IMR-90 (cell line): Measurements from ENCODE around the gene MAML3. TPM values are rescaled to one million over a fixed set of nuclear protein-coding genes. Genes with fewer than 3 reads are reported as not detected.

Experiments used
- ATAC-seq: fragments of 200-7000 bp; cut with Tn5 transposase; 2 replicates; pipeline ENCODE4 v1.9.1; 2020; ENCODE audit warnings: low read depth, mild to moderate bottlenecking, moderate library complexity
- BruUV-seq: library from RNA; stranded (reverse); fragments of 400-500 nt; replicated peaks from 2 replicates; lab custom pipeline; 2021; lab: Mats Ljungman, UMichigan
- CTCF ChIA-PET: fragments of 300-600 bp; formaldehyde crosslinking; extraction: SDS; loops from one replicate; lab custom pipeline; 2021; ENCODE audit warnings: antibody characterized with exemption; lab: Yijun Ruan, JAX
- POLR2A ChIA-PET: fragments of 300-600 bp; sonication (Branson Sonifier 250); formaldehyde crosslinking; loops from one replicate; lab custom pipeline; 2022; ENCODE audit warnings: antibody characterized with exemption; ENCODE audit not compliant: unreplicated experiment; lab: Charles Lee
- DNase-seq: peaks from one replicate; pipeline ENCODE4 v3.0.0; 2013
- H2AFZ ChIP-seq: replicated peaks from 2 replicates; pipeline ENCODE3; 2013; ENCODE audit warnings: low read length, mild to moderate bottlenecking; ENCODE audit not compliant: poor library complexity
- H2AK5ac ChIP-seq: 2 replicates; pipeline ENCODE4 v1.6.1; 2013; ENCODE audit warnings: low read depth, low read length, inconsistent platforms
- H2AK9ac ChIP-seq: replicated peaks from 2 replicates; pipeline ENCODE3; 2013; ENCODE audit warnings: mild to moderate bottlenecking, low read depth, low read length, moderate library complexity; ENCODE audit not compliant: poor library complexity
- H2BK120ac ChIP-seq: 2 replicates; pipeline ENCODE4 v1.6.1; 2013; ENCODE audit warnings: low read depth, low read length, inconsistent platforms
- H2BK15ac ChIP-seq: 3 replicates; pipeline ENCODE4 v1.6.1; 2013; ENCODE audit warnings: low read depth, low read length, inconsistent platforms
- H2BK20ac ChIP-seq: 2 replicates; pipeline ENCODE4 v1.6.1; 2013; ENCODE audit warnings: low read depth, mild to moderate bottlenecking, inconsistent platforms, low read length, moderate library complexity
- H2BK5ac ChIP-seq: 2 replicates; pipeline ENCODE4 v1.6.1; 2013; ENCODE audit warnings: mild to moderate bottlenecking, low read depth, low read length, inconsistent platforms; ENCODE audit not compliant: poor library complexity, severe bottlenecking
- H3K14ac ChIP-seq: replicated peaks from 2 replicates; pipeline ENCODE4 v1.6.1; 2013; ENCODE audit warnings: low read depth, low read length, inconsistent platforms
- H3K18ac ChIP-seq: 2 replicates; pipeline ENCODE4 v1.6.1; 2013; ENCODE audit warnings: low read depth, low read length, control low read depth
- H3K23ac ChIP-seq: 2 replicates; pipeline ENCODE4 v1.6.1; 2013; ENCODE audit warnings: low read depth, low read length, inconsistent platforms
- H3K27ac ChIP-seq: 2 replicates; pipeline ENCODE4 v1.5.1; 2013; ENCODE audit warnings: mild to moderate bottlenecking, control low read depth, low read length; ENCODE audit not compliant: insufficient read depth
- H3K27me3 ChIP-seq: 2 replicates; pipeline ENCODE4 v1.6.1; 2013; ENCODE audit warnings: low read length; ENCODE audit not compliant: control insufficient read depth, insufficient read depth
- H3K36me3 ChIP-seq: 2 replicates; pipeline ENCODE4 v1.6.1; 2013; ENCODE audit warnings: low read length, mixed read lengths; ENCODE audit not compliant: control insufficient read depth, insufficient read depth
- H3K4ac ChIP-seq: 2 replicates; pipeline ENCODE4 v1.6.1; 2013; ENCODE audit warnings: low read depth, low read length, inconsistent platforms
- H3K4me1 ChIP-seq: 2 replicates; pipeline ENCODE4 v1.6.1; 2013; ENCODE audit warnings: low read length, mixed read lengths; ENCODE audit not compliant: control insufficient read depth, insufficient read depth
- H3K4me2 ChIP-seq: 2 replicates; pipeline ENCODE4 v1.6.1; 2013; ENCODE audit warnings: low read depth, mild to moderate bottlenecking, control low read depth, low read length, moderate library complexity
- H3K4me3 ChIP-seq: 2 replicates; pipeline ENCODE4 v1.5.1; 2013; ENCODE audit warnings: low read depth, mild to moderate bottlenecking, control low read depth, low read length, moderate library complexity; ENCODE audit not compliant: insufficient read depth
- H3K56ac ChIP-seq: 2 replicates; pipeline ENCODE4 v1.6.1; 2013; ENCODE audit warnings: low read length, inconsistent platforms; ENCODE audit not compliant: insufficient read depth; ENCODE audit errors: extremely low read depth
- H3K79me1 ChIP-seq, 2 experiments: 2 replicates each; pipeline ENCODE4 v1.6.1; 2013; ENCODE audit warnings: low read length in 2 of 2, inconsistent platforms in 1 of 2, low read depth in 1 of 2
- H3K9ac ChIP-seq: 2 replicates; pipeline ENCODE4 v1.6.1; 2013; ENCODE audit warnings: low read depth, low read length, control low read depth
- H3K9me1 ChIP-seq: 2 replicates; pipeline ENCODE4 v1.6.1; 2013; ENCODE audit warnings: low read length, inconsistent platforms; ENCODE audit not compliant: insufficient read depth
- H3K9me3 ChIP-seq: 2 replicates; pipeline ENCODE4 v1.6.1; 2013; ENCODE audit warnings: low read length; ENCODE audit not compliant: control insufficient read depth, insufficient read depth
- H4K20me1 ChIP-seq: 2 replicates; pipeline ENCODE4 v1.6.1; 2013; ENCODE audit warnings: low read length, inconsistent platforms; ENCODE audit not compliant: insufficient read depth
- H4K5ac ChIP-seq: 2 replicates; pipeline ENCODE4 v1.6.1; 2013; ENCODE audit warnings: mild to moderate bottlenecking, low read depth, low read length, control low read depth
- H4K8ac ChIP-seq, 2 experiments: 2 replicates each; pipeline ENCODE4 v1.6.1; 2013; ENCODE audit warnings: low read depth in 2 of 2, low read length in 2 of 2, control low read depth in 1 of 2, inconsistent platforms in 1 of 2
- H4K91ac ChIP-seq: 2 replicates; pipeline ENCODE4 v1.6.1; 2013; ENCODE audit warnings: low read depth, low read length, inconsistent platforms; ENCODE audit not compliant: insufficient read depth
- CEBPB ChIP-seq: IDR thresholded peaks from 2 replicates; pipeline ENCODE4 v1.6.1; 2012; ENCODE audit warnings: low read depth, low read length, improper control_type of control experiment
- CTCF ChIP-seq: conservative IDR thresholded peaks from 2 replicates; pipeline ENCODE4 v1.5.1; 2012; ENCODE audit warnings: mild to moderate bottlenecking, low read depth, low read length, improper control_type of control experiment
- ELK1 ChIP-seq: fragments of 150-350 bp; IDR thresholded peaks from 2 replicates; pipeline ENCODE4 v1.6.1; 2016; ENCODE audit warnings: low read depth, mild to moderate bottlenecking, low read length, moderate library complexity, borderline replicate concordance
- MAFK ChIP-seq: IDR thresholded peaks from 2 replicates; pipeline ENCODE4 v1.6.1; 2012; ENCODE audit warnings: low read depth, low read length, improper control_type of control experiment
- MAZ ChIP-seq: IDR thresholded peaks from 2 replicates; pipeline ENCODE4 v1.6.1; 2012; ENCODE audit warnings: low read depth, mild to moderate bottlenecking, low read length, improper control_type of control experiment, moderate library complexity, borderline replicate concordance
- RAD21 ChIP-seq: IDR thresholded peaks from 2 replicates; pipeline ENCODE4 v1.6.1; 2012; ENCODE audit warnings: low read length, improper control_type of control experiment
- SMC3 ChIP-seq: fragments of 150-350 bp; IDR thresholded peaks from 2 replicates; pipeline ENCODE4 v1.6.1; 2016; ENCODE audit warnings: low read depth, mild to moderate bottlenecking, antibody characterized with exemption, low read length, moderate library complexity
- USF2 ChIP-seq: fragments of 150-350 bp; IDR thresholded peaks from 2 replicates; pipeline ENCODE4 v1.6.1; 2017; ENCODE audit warnings: mild to moderate bottlenecking, antibody characterized with exemption, low read length, low read depth
- WGBS, 2 experiments: methylation state at CpG; one replicate each; pipeline versions ENCODE4 v1.1.5 to v1.1.7; 2013; ENCODE audit warnings: missing lambda C conversion rate in 2 of 2; ENCODE audit not compliant: insufficient read length in 1 of 2; ENCODE audit errors: extremely low coverage in 2 of 2; 5-methylcytosine and 5-hydroxymethylcytosine counted together
- dilution Hi-C: fragments of 300-500 bp; cut with HindIII; formaldehyde crosslinking; loops from one replicate; pipeline ENCODE4 v1.14.3; 2018; ENCODE audit warnings: low sequenced_read_pairs; ENCODE audit not compliant: unreplicated experiment
- in situ Hi-C: fragments of 300-500 bp; cut with MboI; formaldehyde crosslinking; loops from 3 replicates; pipeline ENCODE4 v1.14.3; 2019; ENCODE audit warnings: low sequenced_read_pairs, inconsistent platforms, mixed read lengths
- intact Hi-C: fragments of 100-400 bp; cut with micrococcal nuclease; formaldehyde crosslinking; loops from 2 replicates; pipeline ENCODE4 v1.10.0; 2022
- polyA plus RNA-seq, 3 experiments: library from polyadenylated mRNA; depleted of rRNA; stranded (reverse); fragments of >200 nt; gene quantifications; 2 replicates each; pipeline ENCODE4 v1.2.3, GENCODE V29; 2012; ENCODE audit warnings: low replicate concordance in 1 of 3
- total RNA-seq: library from RNA; depleted of rRNA; stranded (reverse); fragments of >200 nt; gene quantifications from 2 replicates; pipeline ENCODE4 v1.2.3, GENCODE V29; 2012

The MAML3 gene
- total and polyA plus RNA-seq, 2 of the 4 experiments (the other 2 are of a cell fraction): 0.90 to 1.7 TPM

GRCh38 chr4:140052050-140052449 lies 101.9 kb downstream of the MAML3 start:
- H4K5ac ChIP-seq: no peak overlapping the region
- no peak overlapping the region for H2BK120ac ChIP-seq
- H2BK15ac ChIP-seq: no peak overlapping the region
- intact Hi-C loops: loop anchor here (1.0 kb wide), 1 partner anchor 98 kb away; no protein-coding TSS in a partner anchor
- TF ChIP-seq MAFK (no peak), SMC3 (peak; percentile 63), CTCF (peak; percentile 56), ELK1 (no peak), MAZ (no peak), USF2 (no peak), RAD21 (peak; percentile 60), CEBPB (no peak)
- no TSS peak for BruUV-seq
- no peak overlapping the region for H2AFZ ChIP-seq
- dilution Hi-C loops: no loop called here
- H3K23ac ChIP-seq: no peak overlapping the region
- no peaks in the 10 kb centered on the region for H3K27me3 ChIP-seq
- no peak overlapping the region for H2AK9ac ChIP-seq
- CTCF ChIA-PET: interaction anchor here (0.6 to 1.7 kb wide), 10 partner anchors 10 to 358 kb away, joined by 3 to 5 read pairs (median 4); no protein-coding TSS in a partner anchor
- H4K20me1 ChIP-seq: no peaks in the 10 kb centered on the region
- peaks cover 1 to 10% of the 10 kb centered on the region in 2 experiments; a peak in 2 of 4 replicates for H3K79me1 ChIP-seq
- H3K4me3 ChIP-seq: no peak overlapping the region
- peaks cover 5% of the 10 kb centered on the region for H3K4me1 ChIP-seq
- H3K4me2 ChIP-seq: no peak overlapping the region
- 0 out of 2 replicates have a peak, but pooled peaks cover 3% of the 10 kb centered on the region for H3K9me1 ChIP-seq
- POLR2A ChIA-PET: no interaction called here
- no peak overlapping the region for H3K9ac ChIP-seq
- no peak overlapping the region for H3K14ac ChIP-seq
- WGBS, 2 experiments: no CpG with 5 or more reads among the region's 3 CpGs
- H3K18ac ChIP-seq: no peak overlapping the region
- H3K36me3 ChIP-seq: no peaks in the 10 kb centered on the region
- H4K91ac ChIP-seq: no peak overlapping the region
- H3K4ac ChIP-seq: no peak overlapping the region
- H2BK5ac ChIP-seq: no peak overlapping the region
- no peak overlapping the region for H3K27ac ChIP-seq
- in situ Hi-C loops: no loop called here
- no peak overlapping the region for H4K8ac ChIP-seq
- no peak overlapping the region for H2AK5ac ChIP-seq
- ATAC-seq (0 out of 2 replicates have a peak, but pooled peaks have one; percentile 40), DNase-seq (peak; percentile 51)
- no peak overlapping the region for H2BK20ac ChIP-seq
- no peaks in the 10 kb centered on the region for H3K9me3 ChIP-seq
- no peak overlapping the region for H3K56ac ChIP-seq
